ENCODE results near the gene SLC7A9. TPM values are rescaled to one million over a fixed set of nuclear protein-coding genes. Genes with fewer than 3 reads are reported as not detected.

SLC7A9 gene
- polyA plus RNA-seq, 1 donor: 60.9 TPM

Other genes with a start within 250 kb of the SLC7A9 start
- gene ANKRD27, start 194.6 kb downstream of the SLC7A9 start, polyA plus RNA-seq: 20.6 TPM
- 0.03 TPM for gene RGS9BP, start 193.9 kb downstream of the SLC7A9 start, polyA plus RNA-seq
- 13.2 TPM for gene NUDT19, start 177.9 kb downstream of the SLC7A9 start, polyA plus RNA-seq
- gene TDRD12, start 150.0 kb downstream of the SLC7A9 start, polyA plus RNA-seq: 0.28 TPM
- 14.4 TPM for gene CEP89, start 102.2 kb upstream of the SLC7A9 start, polyA plus RNA-seq
- gene FAAP24, start 102.5 kb upstream of the SLC7A9 start, polyA plus RNA-seq: 3.1 TPM
- gene RHPN2, start 195.1 kb upstream of the SLC7A9 start, polyA plus RNA-seq: 34.4 TPM
- gene GPATCH1, start 211.4 kb upstream of the SLC7A9 start, polyA plus RNA-seq: 11.9 TPM